Fibroblast of skin of left biceps (primary cell): Measurements from ENCODE around the gene MEGF9.
"Not testable (repeated sequence)": the region's sequence is repeated elsewhere in the genome, so short reads cannot be mapped to it uniquely, and the experiment has no call there.

Experiments used
- DNase-seq, 2 experiments: peaks; one replicate each; pipeline ENCODE4 v3.0.0-alpha.2; 2013; ENCODE audit warnings: low read depth in 2 of 2

The MEGF9 gene

GRCh38 chr9:120714088-120714845, at the start of gene MEGF9:
Gene MEGF9 (minus strand): TSS chr9:120714470. CDS start chr9:120714358, 112 bp downstream.
- DNase-seq, result peak; percentile 93 to 94

GRCh38 chr9:120761006-120761405, 46.7 kb upstream of the MEGF9 start:
- no peak for DNase-seq

DNA sequence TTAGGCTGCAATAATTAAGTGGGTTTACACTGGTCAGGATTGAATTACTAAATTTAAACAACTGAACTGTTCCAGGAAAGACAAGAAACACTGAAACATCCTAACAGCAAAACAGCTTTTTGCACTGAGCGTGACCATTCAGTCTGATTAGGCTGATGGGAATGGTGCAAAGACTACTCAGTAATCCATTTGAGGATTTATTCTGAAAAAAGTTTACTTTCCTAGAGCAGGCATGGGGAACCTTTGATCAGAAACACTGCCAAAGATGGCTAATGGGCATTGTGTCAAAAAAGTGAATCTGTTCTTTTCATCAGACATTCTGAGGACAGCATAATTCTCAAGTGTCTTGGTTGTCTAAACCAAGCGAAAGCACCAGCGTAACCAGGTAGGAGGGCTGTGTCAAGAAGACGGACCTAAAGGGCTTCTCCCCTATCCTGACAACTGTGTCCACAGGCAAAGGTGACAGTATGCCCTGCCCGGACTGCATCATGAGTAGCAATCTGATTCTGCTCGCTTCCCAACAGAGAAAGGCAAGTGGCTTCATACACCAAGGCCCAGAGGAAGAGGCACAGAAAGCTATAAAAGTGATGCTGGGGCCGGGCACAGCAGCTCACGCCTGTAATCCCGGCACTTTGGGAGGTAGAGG, 45.6 kb upstream of the MEGF9 start:
- DNase-seq, result no peak

- DNase-seq, result no peak
Observed at GRCh38 chr9:120758544-120758943, 44.3 kb upstream of the MEGF9 start.

DNA sequence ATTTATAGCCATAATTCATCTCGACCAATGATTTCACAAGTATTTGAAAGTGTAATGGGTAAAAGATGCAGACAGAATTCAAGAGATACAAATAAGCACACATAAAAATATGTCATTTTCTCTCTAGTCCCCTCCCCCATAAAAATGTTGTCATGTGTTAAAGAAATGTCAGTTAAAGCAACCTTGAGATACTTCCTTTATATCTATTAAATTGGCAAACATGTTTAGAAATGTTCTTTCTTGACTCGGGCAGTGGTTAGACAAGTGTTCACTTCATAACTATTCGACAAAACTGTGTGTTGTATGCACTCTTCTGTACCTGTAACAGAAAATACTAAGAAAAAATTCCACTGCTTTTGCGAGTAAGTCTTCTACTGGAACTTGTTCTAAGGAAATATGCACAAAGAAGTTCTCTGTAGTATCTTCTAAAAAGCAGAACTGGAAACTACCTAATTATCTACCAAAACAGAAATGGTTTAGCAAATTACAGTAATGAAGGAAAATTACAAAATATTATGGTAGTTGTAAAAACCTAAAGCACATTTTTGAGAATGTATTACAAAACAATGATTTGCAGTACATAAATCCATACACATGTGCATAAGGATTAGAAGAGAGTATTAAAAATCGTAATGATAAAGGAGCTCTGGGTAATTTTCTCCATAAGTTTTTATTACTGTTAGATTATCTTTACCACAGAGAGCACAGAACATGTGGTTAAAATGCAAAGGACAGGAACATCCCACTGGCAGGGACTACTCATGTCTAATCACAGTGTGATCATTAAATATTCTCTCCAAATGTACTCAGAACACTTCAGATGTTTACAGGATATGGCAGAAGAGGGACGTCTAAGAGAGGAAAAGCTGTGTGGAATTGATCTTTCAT, 43.0 kb upstream of the MEGF9 start:
- DNase-seq, result no peak

DNA sequence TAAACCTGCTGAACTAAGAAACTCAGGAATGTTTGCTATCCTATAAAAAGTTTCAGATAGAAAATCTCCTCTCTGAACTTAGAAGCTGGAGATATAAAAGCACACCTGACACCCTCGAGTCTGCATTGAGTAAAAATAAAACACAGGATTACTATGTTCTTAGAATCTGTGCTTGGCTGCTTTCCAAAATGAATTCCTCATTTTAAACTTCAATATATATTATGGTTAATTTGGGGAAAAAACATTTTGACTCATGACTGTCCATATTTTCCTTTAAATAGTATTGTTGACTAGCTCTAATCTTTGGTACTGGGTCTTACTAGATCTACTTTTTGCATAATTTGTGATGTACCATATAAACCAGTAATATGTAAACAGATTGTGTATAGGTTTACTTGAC, 42.3 kb upstream of the MEGF9 start:
- DNase-seq, result no peak

- peak in 1 of 2 experiments; percentile 9 for DNase-seq
Observed at GRCh38 chr9:120755810-120756434, 41.7 kb upstream of the MEGF9 start.

- DNase-seq, result no peak
Observed at GRCh38 chr9:120755044-120755443, 40.8 kb upstream of the MEGF9 start.

- DNase-seq, result no peak
Observed at GRCh38 chr9:120750421-120750820, 36.2 kb upstream of the MEGF9 start.

DNA sequence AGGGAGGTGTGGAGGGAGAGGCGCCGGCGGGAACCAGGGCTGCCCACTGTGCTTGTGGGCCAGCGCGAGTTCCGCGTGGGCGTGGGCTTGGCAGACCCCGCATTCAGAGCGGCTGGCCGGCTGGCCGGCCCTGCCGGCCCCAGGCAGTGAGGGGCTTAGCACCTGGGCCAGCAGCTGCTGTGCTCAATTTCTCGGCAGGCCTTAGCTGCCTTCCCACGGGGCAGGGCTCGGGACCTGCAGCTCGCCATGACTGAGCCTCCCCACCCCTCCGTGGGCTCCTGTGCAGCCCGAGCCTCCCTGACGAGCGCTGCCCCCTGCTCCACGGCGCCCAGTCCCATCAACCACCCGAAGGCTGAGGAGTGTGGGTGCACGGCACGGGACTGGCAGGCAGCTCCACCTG, 32.1 kb upstream of the MEGF9 start:
- not testable (repeated sequence) for DNase-seq

DNA sequence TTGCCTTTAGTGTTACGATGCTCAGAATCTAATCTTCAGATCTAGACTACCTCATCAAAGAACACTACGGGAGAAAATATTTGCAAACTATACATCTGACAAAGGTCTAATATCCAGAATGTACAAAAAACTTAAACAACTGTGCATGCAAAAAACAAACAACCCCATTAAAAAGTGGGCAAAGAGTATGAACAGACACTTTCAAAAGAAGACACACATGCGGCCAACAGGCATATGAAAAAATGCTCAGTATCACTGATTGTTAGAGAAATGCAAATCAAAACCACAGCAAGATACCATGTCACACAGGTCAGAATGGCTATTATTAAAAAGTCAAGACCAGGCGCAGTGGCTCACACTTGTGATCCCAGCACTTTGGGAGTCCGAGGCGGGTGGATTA, 31.0 kb upstream of the MEGF9 start:
- DNase-seq, result no peak

DNA sequence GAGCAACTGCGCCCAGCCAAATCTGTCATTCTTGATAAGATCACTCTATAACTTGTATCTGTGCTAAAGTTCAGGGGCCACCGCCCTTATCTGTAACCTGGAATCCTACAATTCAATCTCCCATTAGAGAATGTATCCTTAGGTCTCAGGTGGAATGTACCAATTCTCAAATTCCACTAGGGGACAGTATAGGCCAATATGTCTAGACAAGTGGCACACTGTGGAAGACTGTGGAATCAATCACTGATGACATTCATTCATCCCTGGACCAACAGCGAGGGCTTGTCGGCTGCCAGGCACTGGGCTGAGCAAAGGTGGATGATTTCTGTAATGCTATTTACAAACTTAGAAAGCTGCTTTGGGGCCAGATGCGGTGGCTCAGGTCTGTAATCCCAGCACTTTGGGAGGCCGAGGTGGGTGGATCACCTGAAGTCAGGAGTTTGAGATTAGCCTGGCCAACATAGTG, 28.7 kb upstream of the MEGF9 start:
- no peak for DNase-seq

GRCh38 chr9:120741701-120742100, 27.4 kb upstream of the MEGF9 start:
- no peak for DNase-seq

GRCh38 chr9:120741191-120741590, 26.9 kb upstream of the MEGF9 start:
- DNase-seq, result no peak

GRCh38 chr9:120740132-120740531, 25.9 kb upstream of the MEGF9 start:
- DNase-seq, result no peak

GRCh38 chr9:120737416-120738165, 23.3 kb upstream of the MEGF9 start:
- no peak for DNase-seq

DNA sequence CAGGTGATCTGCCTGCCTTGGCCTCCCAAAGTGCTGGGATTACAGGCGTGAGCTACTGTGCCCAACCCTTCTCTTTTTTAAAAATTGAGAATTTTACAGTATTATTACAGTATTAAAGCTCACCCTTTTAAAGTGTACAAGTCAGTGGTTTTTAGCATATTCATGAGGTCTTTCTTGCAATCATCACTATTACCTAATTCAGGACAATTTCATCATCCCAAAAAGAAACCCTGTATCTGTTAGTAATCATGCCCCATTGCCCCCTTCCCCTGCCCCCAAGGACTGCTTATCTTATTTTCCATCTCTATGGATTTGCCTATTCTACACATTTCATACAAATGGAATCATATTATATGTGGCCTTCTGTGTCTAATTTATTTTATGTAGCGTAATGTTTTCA, 22.6 kb upstream of the MEGF9 start:
- no peak for DNase-seq

- no peak for DNase-seq
Observed at GRCh38 chr9:120735415-120736126, 21.3 kb upstream of the MEGF9 start.

DNA sequence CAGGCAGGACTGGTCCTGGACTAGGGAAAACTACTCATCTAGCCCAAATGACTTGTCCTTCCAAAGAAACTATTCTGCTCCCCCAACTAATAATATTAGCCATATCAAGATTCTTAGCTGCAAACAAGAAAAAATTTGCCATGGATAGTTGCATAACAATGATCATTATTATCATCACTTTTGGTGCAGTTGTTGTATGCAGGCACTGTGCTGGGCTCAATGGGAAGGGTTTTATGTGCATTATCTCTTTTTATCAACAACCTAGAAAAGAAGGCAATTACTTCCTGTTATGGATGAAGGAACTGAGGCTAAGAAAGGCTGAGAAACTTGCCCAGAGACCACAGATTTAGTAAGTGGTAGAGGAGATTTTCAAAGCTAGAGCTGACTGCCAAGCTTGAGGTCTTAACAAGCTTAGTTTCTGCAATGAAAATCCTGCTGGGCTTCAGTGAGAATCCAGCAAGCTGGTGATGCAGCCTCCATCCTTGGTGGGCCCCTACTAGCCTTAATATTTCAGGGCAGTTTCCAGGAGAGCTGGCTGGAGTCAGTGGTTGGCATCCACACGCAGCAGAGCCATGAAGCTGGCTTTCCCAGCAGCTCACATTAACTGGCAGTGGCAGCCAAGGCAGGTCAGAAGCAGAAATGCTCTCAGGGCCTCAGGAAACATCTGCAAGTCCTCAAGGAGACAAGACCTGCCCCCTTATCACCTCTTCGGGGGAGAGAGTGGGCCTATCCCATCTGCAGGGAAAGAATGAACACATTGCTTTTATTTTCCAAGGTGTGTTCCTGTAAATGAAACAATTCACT, 20.5 kb upstream of the MEGF9 start:
- no peak for DNase-seq

DNA sequence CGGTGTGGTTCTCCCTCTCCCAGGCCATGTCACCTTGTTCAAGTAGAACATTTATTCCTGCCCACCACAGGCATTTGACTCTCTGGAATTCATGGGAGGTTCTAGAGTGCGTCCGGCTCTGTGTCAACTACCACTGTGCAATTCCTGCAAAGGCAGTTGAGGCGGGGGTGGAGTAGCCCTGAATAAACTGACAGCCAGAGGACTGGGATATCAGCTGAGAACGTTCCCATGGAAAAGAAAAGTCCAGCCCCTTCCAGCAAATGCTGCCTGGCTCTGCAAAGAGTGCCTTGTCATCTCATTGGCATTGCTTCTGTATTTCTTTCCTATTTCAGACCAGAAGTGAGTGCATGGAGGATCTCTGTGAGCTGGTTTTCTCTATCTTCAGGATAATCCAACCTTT, 18.9 kb upstream of the MEGF9 start:
- no peak for DNase-seq
